OCI-LY3 (cell line): ENCODE measurements around the gene HS6ST1.

Experiments used
- H2AFZ ChIP-seq: fragments of 200-600, 300-600 bp; shearing (Covaris generic); 2 replicates; pipeline ENCODE4 v1.6.0; 2014; ENCODE audit warnings: antibody characterized with exemption, low read depth, low read length
- H3K27ac ChIP-seq: fragments of 200-600, 300-600 bp; sonication (generic); 2 replicates; pipeline ENCODE4 v1.5.1; 2014; ENCODE audit warnings: mild to moderate bottlenecking, low read length, moderate library complexity, mixed read lengths
- H3K27me3 ChIP-seq: fragments of 200-600, 300-600 bp; sonication (generic); 2 replicates; pipeline ENCODE4 v1.6.1; 2014; ENCODE audit warnings: low read depth, low read length, mixed read lengths
- H3K36me3 ChIP-seq: fragments of 200-600, 300-600 bp; sonication (generic); replicated peaks from 2 replicates; pipeline ENCODE3; 2014; ENCODE audit warnings: low read depth, low read length, mixed read lengths
- H3K4me1 ChIP-seq: fragments of 300-600, 200-600 bp; sonication (generic); 2 replicates; pipeline ENCODE4 v1.6.1; 2014; ENCODE audit warnings: low read length, mixed read lengths
- H3K4me2 ChIP-seq: fragments of 200-600, 300-600 bp; sonication (generic); 2 replicates; pipeline ENCODE4 v1.6.1; 2014; ENCODE audit warnings: low read length, mixed read lengths
- H3K4me3 ChIP-seq: fragments of 300-600, 200-600 bp; sonication (generic); 2 replicates; pipeline ENCODE4 v1.5.1; 2014; ENCODE audit warnings: antibody characterized with exemption, mild to moderate bottlenecking, low read length, moderate library complexity
- H3K79me2 ChIP-seq: fragments of 300-600, 200-600 bp; shearing (Covaris generic); 2 replicates; pipeline ENCODE4 v1.6.1; 2014; ENCODE audit warnings: mild to moderate bottlenecking, low read length, mixed read lengths
- H3K9ac ChIP-seq: fragments of 300-600, 200-600 bp; shearing (Covaris generic); 2 replicates; pipeline ENCODE4 v1.6.0; 2014; ENCODE audit warnings: mild to moderate bottlenecking, low read length, moderate library complexity
- H3K9me3 ChIP-seq: fragments of 200-600, 300-600 bp; shearing (Covaris generic); 2 replicates; pipeline ENCODE4 v1.6.1; 2014; ENCODE audit warnings: low read length, mixed read lengths; ENCODE audit not compliant: insufficient read depth
- H4K20me1 ChIP-seq: fragments of 200-600, 300-600 bp; sonication (generic); 2 replicates; pipeline ENCODE4 v1.6.1; 2016; ENCODE audit warnings: low read length, mixed read lengths; ENCODE audit not compliant: insufficient read depth
- EZH2phosphoT487 ChIP-seq: fragments of 200-600 bp; shearing (Covaris generic); IDR thresholded peaks from 2 replicates; pipeline ENCODE4 v1.6.1; 2018; ENCODE audit warnings: antibody characterized with exemption, mixed run types, low read depth
- TF ChIP-seq, protein P1 (sequence below): fragments of 200-600, 300-600 bp; sonication (generic); IDR thresholded peaks from 2 replicates; pipeline ENCODE4 v1.5.1; 2014; ENCODE audit warnings: antibody characterized with exemption, low read length, low read depth

The HS6ST1 gene

DNA sequence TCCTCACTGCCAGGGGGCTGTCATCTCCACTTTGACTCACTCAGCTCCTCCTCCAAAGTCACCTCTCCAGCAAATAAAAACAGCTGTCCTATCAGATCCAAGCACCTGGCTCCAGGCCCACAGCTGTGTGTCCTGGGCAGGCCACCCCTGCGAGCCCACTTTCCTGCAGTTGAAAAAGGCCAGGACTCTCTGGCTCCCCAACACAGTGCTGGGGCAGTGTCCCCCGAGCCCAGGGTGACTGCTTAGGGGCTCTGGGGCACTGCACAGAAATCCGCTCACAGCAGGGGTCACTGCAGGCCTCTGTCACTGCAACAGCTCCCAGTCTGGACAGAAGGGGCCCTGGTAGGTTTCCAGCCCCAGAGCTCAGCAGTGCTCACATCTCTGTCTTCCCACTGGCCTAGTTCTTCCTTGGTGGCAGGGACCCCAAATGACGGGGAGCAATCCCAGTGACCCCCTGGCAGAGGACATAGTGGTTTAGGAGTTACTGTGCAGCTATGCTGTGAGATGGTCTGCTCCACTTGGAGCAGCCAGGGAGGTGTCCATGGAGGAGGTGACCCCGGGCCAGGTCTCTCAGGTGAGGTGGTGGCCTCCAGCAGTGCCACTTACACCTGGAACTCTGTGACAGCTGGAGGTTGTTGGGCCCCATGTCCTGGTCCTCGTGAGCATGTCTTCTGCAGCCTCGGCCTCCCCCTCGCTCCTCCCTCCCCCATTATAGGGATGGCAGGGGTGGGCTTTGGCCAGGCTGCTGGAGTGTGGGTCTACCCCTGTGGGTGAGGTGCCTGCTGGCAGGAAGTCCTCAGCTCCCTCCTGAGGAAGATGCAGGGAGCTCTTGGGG is 35.5 kb downstream of the HS6ST1 start:
- H3K27ac ChIP-seq = no peak overlapping the region
- H3K4me2 ChIP-seq = no peak overlapping the region
- no peaks in the 10 kb centered on the region for H3K36me3 ChIP-seq
- no peak overlapping the region for H3K4me3 ChIP-seq
- H3K79me2 ChIP-seq = peaks cover 6% of the 10 kb centered on the region; the same call in 1 of the 2 replicates
- no peaks in the 10 kb centered on the region for H3K9me3 ChIP-seq
- H3K4me1 ChIP-seq = no peaks in the 10 kb centered on the region
- H3K27me3 ChIP-seq = no peaks in the 10 kb centered on the region
- no peak overlapping the region for H3K9ac ChIP-seq
- H2AFZ ChIP-seq = no peak overlapping the region
- H4K20me1 ChIP-seq = peaks cover 17% of the 10 kb centered on the region; the same call in 1 of the 2 replicates
- no peak for TF ChIP-seq EZH2phosphoT487

GRCh38 chr2:128282246-128282975 is 36.3 kb downstream of the HS6ST1 start:
- H3K36me3 ChIP-seq = no peaks in the 10 kb centered on the region
- TF ChIP-seq, protein P1, sequence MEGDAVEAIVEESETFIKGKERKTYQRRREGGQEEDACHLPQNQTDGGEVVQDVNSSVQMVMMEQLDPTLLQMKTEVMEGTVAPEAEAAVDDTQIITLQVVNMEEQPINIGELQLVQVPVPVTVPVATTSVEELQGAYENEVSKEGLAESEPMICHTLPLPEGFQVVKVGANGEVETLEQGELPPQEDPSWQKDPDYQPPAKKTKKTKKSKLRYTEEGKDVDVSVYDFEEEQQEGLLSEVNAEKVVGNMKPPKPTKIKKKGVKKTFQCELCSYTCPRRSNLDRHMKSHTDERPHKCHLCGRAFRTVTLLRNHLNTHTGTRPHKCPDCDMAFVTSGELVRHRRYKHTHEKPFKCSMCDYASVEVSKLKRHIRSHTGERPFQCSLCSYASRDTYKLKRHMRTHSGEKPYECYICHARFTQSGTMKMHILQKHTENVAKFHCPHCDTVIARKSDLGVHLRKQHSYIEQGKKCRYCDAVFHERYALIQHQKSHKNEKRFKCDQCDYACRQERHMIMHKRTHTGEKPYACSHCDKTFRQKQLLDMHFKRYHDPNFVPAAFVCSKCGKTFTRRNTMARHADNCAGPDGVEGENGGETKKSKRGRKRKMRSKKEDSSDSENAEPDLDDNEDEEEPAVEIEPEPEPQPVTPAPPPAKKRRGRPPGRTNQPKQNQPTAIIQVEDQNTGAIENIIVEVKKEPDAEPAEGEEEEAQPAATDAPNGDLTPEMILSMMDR = no peak
- no peak for TF ChIP-seq EZH2phosphoT487
- H3K27ac ChIP-seq = no peak overlapping the region

GRCh38 chr2:128281852-128282245 is 36.8 kb downstream of the HS6ST1 start:
- Histone ChIP-seq H3K9me3 (no peaks in the 10 kb centered on the region), H3K4me1 (no peaks in the 10 kb centered on the region), H3K4me3 (no peak overlapping the region), H4K20me1 (peaks cover 17% of the 10 kb centered on the region; the same call in 1 of the 2 replicates), H3K27ac (no peak overlapping the region), H2AFZ (no peak overlapping the region), H3K4me2 (no peak overlapping the region), H3K79me2 (peaks cover under 1% of the 10 kb centered on the region; the same call in 1 of the 2 replicates), H3K27me3 (no peaks in the 10 kb centered on the region), H3K36me3 (no peaks in the 10 kb centered on the region), H3K9ac (no peak overlapping the region)
- TF ChIP-seq, protein P1 = no peak
- no peak for TF ChIP-seq EZH2phosphoT487

More at GRCh38 chr2:128282246-128282975, 36.3 kb downstream of the HS6ST1 start:
- Histone ChIP-seq H3K9me3 (no peaks in the 10 kb centered on the region), H3K4me2 (no peak overlapping the region), H3K4me3 (no peak overlapping the region), H3K4me1 (no peaks in the 10 kb centered on the region), H2AFZ (no peak overlapping the region), H4K20me1 (peaks cover 17% of the 10 kb centered on the region; the same call in 1 of the 2 replicates), H3K79me2 (peaks cover 6% of the 10 kb centered on the region; the same call in 1 of the 2 replicates), H3K27me3 (no peaks in the 10 kb centered on the region), H3K9ac (no peak overlapping the region)

GRCh38 chr2:128280901-128281321 is 37.8 kb downstream of the HS6ST1 start:
- H3K79me2 ChIP-seq = no peaks in the 10 kb centered on the region
- no peak overlapping the region for H3K9ac ChIP-seq
- no peaks in the 10 kb centered on the region for H3K36me3 ChIP-seq
- no peak overlapping the region for H3K4me2 ChIP-seq
- H3K27me3 ChIP-seq = no peaks in the 10 kb centered on the region
- TF ChIP-seq EZH2phosphoT487 = no peak
- TF ChIP-seq, protein P1 = no peak
- no peaks in the 10 kb centered on the region for H3K9me3 ChIP-seq
- no peak overlapping the region for H2AFZ ChIP-seq
- no peak overlapping the region for H3K4me3 ChIP-seq
- H3K4me1 ChIP-seq = no peaks in the 10 kb centered on the region
- H3K27ac ChIP-seq = no peak overlapping the region
- peaks cover 15% of the 10 kb centered on the region; the same call in 1 of the 2 replicates for H4K20me1 ChIP-seq
